ENCODE data around the gene RNF31. TPM values are rescaled to one million over a fixed set of nuclear protein-coding genes. Genes with fewer than 3 reads are reported as not detected.

The RNF31 gene
- total RNA-seq, 1 experiment from 2014 or later, result 48.6 TPM

GRCh38 chr14:24113801-24114531 is 33.3 kb upstream of the RNF31 start:
- Histone ChIP-seq H3K27me3 (ENCODE audit: control insufficient read depth, insufficient read depth, low read length) (no peaks in the 10 kb centered on the region), H3K4me3 (ENCODE audit: low read depth in 2 of 2, low read length in 2 of 2) (peak overlapping the region; percentile 86 to 98), H3K4me1 (ENCODE audit: control insufficient read depth, insufficient read depth, low read length) (no peaks in the 10 kb centered on the region), H3K9me3 (ENCODE audit: control insufficient read depth, insufficient read depth, low read depth, low read length) (no peaks in the 10 kb centered on the region), H3K36me3 (ENCODE audit: control insufficient read depth, insufficient read depth, low read length) (no peaks in the 10 kb centered on the region; the same call in none of the 2 replicates), H3K27ac (ENCODE audit: low read length) (peak overlapping the region; percentile 95)
- DNase-seq (ENCODE audit: low read depth, low spot score), result peak; percentile 82
- CTCF ChIA-PET, result interaction anchor here (0.5 to 1.6 kb wide), 4 partner anchors 22 to 543 kb away, joined by 3 to 6 read pairs (median 4); partner anchors contain the start of gene PSME1
- peak; percentile 70 for ATAC-seq
- TSS peak; percentile 76 for BruUV-seq (replicated peaks)
- TF ChIP-seq POLR2AphosphoS5 (IDR thresholded peaks at IDR 0.05; ENCODE audit: low read depth, low read length) (peak; percentile 76; the same call in 1 of the 2 replicates), TCF7L2 (IDR thresholded peaks at IDR 0.05; ENCODE audit: low read depth, low read length) (peak; percentile 41), SIN3A (IDR thresholded peaks at IDR 0.05; ENCODE audit: borderline replicate concordance, insufficient read depth, low read depth, low read length) (no peak), REST (IDR thresholded peaks at IDR 0.05; ENCODE audit: insufficient read depth in 1 of 2, low read depth in 2 of 2, low read length in 1 of 2) (no peak)
- intact Hi-C loops (cut with micrococcal nuclease; ENCODE audit: unreplicated experiment) (no loop called here), in situ Hi-C loops (cut with HindIII; ENCODE audit: low pct_unique_long_range_greater_than_20kb, low sequenced_read_pairs) (no loop called here)
- POLR2A ChIA-PET, result interaction anchor here (0.6 to 1.7 kb wide), 4 partner anchors 22 to 115 kb away, joined by 3 to 13 read pairs (median 4); partner anchors contain the start of genes PSME1 and RNF31

GRCh38 chr14:24114532-24115421 is 32.5 kb upstream of the RNF31 start, which contains the start of the genes DCAF11 and NRL:
Gene DCAF11 (plus strand): TSS chr14:24114777. CDS start chr14:24115595, 818 bp downstream.
Gene NRL (minus strand): TSS chr14:24114949. CDS start chr14:24082848, 32,101 bp downstream.
- no peaks in the 10 kb centered on the region for H3K27me3 ChIP-seq (ENCODE audit: control insufficient read depth, insufficient read depth, low read length)
- H3K9me3 ChIP-seq (ENCODE audit: control insufficient read depth, insufficient read depth, low read depth, low read length), result no peaks in the 10 kb centered on the region
- DNase-seq (ENCODE audit: low read depth, low spot score) (peak; percentile 95), ATAC-seq (peak; percentile 95)
- ChIA-PET CTCF (interaction anchor here (0.5 to 1.6 kb wide), 4 partner anchors 22 to 544 kb away, joined by 3 to 6 read pairs (median 4); partner anchors contain the start of gene PSME1), POLR2A (interaction anchor here (0.6 to 1.7 kb wide), 4 partner anchors 21 to 114 kb away, joined by 3 to 13 read pairs (median 4); partner anchors contain the start of genes PSME1 and RNF31)
- intact Hi-C loops (cut with micrococcal nuclease; ENCODE audit: unreplicated experiment), result no loop called here
- H3K27ac ChIP-seq (ENCODE audit: low read length), result peak within 1 kb of the TSS; percentile 95
- H3K4me1 ChIP-seq (ENCODE audit: control insufficient read depth, insufficient read depth, low read length), result no peaks in the 10 kb centered on the region
- no peaks in the 10 kb centered on the region; the same call in none of the 2 replicates for H3K36me3 ChIP-seq (ENCODE audit: control insufficient read depth, insufficient read depth, low read length)
- BruUV-seq (replicated peaks), result no TSS peak
- peak within 1 kb of the TSS; percentile 86 to 98 for H3K4me3 ChIP-seq (ENCODE audit: low read depth in 2 of 2, low read length in 2 of 2)
- in situ Hi-C loops (cut with HindIII; ENCODE audit: low pct_unique_long_range_greater_than_20kb, low sequenced_read_pairs), result no loop called here
- TF ChIP-seq CTCF (IDR thresholded peaks at IDR 0.05), result no peak
- peak; percentile 29; the same call in 1 of the 2 replicates for TF ChIP-seq TCF7L2 (IDR thresholded peaks at IDR 0.05; ENCODE audit: low read depth, low read length)
- peak; percentile 40; the same call in 1 of the 2 replicates for TF ChIP-seq SIN3A (IDR thresholded peaks at IDR 0.05; ENCODE audit: borderline replicate concordance, insufficient read depth, low read depth, low read length)
- peak; percentile 65 for TF ChIP-seq POLR2AphosphoS5 (IDR thresholded peaks at IDR 0.05; ENCODE audit: low read depth, low read length)
- TF ChIP-seq REST (IDR thresholded peaks at IDR 0.05; ENCODE audit: insufficient read depth in 1 of 2, low read depth in 2 of 2, low read length in 1 of 2), result no peak
